HG03558 (cell line): ENCODE measurements around the gene MAP2K5.

Source experiments
- ATAC-seq: cut with Tn5 transposase; IDR thresholded peaks from one replicate; pipeline ENCODE4 v1.9.1; 2021; ENCODE audit warnings: moderate number of reproducible peaks; ENCODE audit not compliant: unreplicated experiment; ENCODE audit errors: extremely low read depth

The MAP2K5 gene

GRCh38 chr15:67745073-67746006 is 202.8 kb downstream of the MAP2K5 start:
- ATAC-seq, result no peak

GRCh38 chr15:67746022-67746421 is 203.5 kb downstream of the MAP2K5 start:
- ATAC-seq, result no peak

- no peak for ATAC-seq
These were observed 203.9 kb downstream of the MAP2K5 start for GRCh38 chr15:67746450-67746849.

GRCh38 chr15:67747921-67748320 is 205.4 kb downstream of the MAP2K5 start:
- no peak for ATAC-seq

- no peak for ATAC-seq
These were observed 207.9 kb downstream of the MAP2K5 start for GRCh38 chr15:67750371-67750770.

GRCh38 chr15:67753891-67754290 is 211.4 kb downstream of the MAP2K5 start:
- no peak for ATAC-seq

GRCh38 chr15:67755264-67755663 is 212.8 kb downstream of the MAP2K5 start:
- no peak for ATAC-seq

- ATAC-seq, result no peak
These were observed 213.4 kb downstream of the MAP2K5 start for GRCh38 chr15:67755936-67756335.

GRCh38 chr15:67758619-67759300 is 216.3 kb downstream of the MAP2K5 start:
- ATAC-seq, result no peak

- ATAC-seq, result no peak
These were observed 218.4 kb downstream of the MAP2K5 start for GRCh38 chr15:67760901-67761300.

- ATAC-seq, result no peak
These were observed 218.8 kb downstream of the MAP2K5 start for GRCh38 chr15:67761343-67761742.

GRCh38 chr15:67762610-67763368 is 220.3 kb downstream of the MAP2K5 start:
- no peak for ATAC-seq

GRCh38 chr15:67765701-67766100 is 223.2 kb downstream of the MAP2K5 start:
- no peak for ATAC-seq

- no peak for ATAC-seq
These were observed 224.5 kb downstream of the MAP2K5 start for GRCh38 chr15:67766968-67767367.

GRCh38 chr15:67768313-67768977 is 225.9 kb downstream of the MAP2K5 start:
- no peak for ATAC-seq

- ATAC-seq, result no peak
These were observed 227.2 kb downstream of the MAP2K5 start for GRCh38 chr15:67769497-67770357.

- no peak for ATAC-seq
These were observed 227.8 kb downstream of the MAP2K5 start for GRCh38 chr15:67770358-67770628.

GRCh38 chr15:67771189-67771800 is 228.8 kb downstream of the MAP2K5 start:
- no peak for ATAC-seq

GRCh38 chr15:67774626-67775025 is 232.1 kb downstream of the MAP2K5 start:
- ATAC-seq, result no peak
